CD4-positive, alpha-beta T cell (primary cell): ENCODE data around the gene FYCO1. TPM values are rescaled to one million over a fixed set of nuclear protein-coding genes. Genes with fewer than 3 reads are reported as not detected.

Source experiments
- ATAC-seq: fragments of 200-7000 bp; cut with Tn5 transposase; one replicate; pipeline ENCODE4 v1.10.0; 2022; ENCODE audit warnings: mild to moderate bottlenecking; ENCODE audit not compliant: poor library complexity
- CTCF ChIA-PET: fragments of 350-600 bp; sonication (Branson Sonifier 250); formaldehyde crosslinking; loops from one replicate; lab custom pipeline; 2021; ENCODE audit warnings: antibody characterized with exemption, inconsistent platforms; lab: Charles Lee
- POLR2A ChIA-PET: fragments of 350-600 bp; sonication (Branson Sonifier 250); formaldehyde crosslinking; loops from one replicate; lab custom pipeline; 2021; ENCODE audit warnings: antibody characterized with exemption, inconsistent platforms; lab: Charles Lee
- DNase-seq, 14 experiments: peaks; one replicate each; pipeline ENCODE4 v3.0.0-alpha.2; 2013 to 2020; ENCODE audit warnings: mixed read lengths in 2 of 14
- H3K27ac ChIP-seq, 2 donors: one replicate each; pipeline versions ENCODE4 v1.5.1 to v1.7.0; 2013; ENCODE audit warnings: low read length in 2 of 2, low read depth in 1 of 2, mild to moderate bottlenecking in 1 of 2
- H3K27me3 ChIP-seq, 2 experiments: 1 replicate in 1 of 2; 2 replicates in 1 of 2; pipeline versions ENCODE4 v1.6.1 to v1.7.0; 2013; ENCODE audit warnings: low read length in 2 of 2, control low read depth in 1 of 2, mild to moderate bottlenecking in 1 of 2, moderate library complexity in 1 of 2; ENCODE audit not compliant: insufficient read depth in 2 of 2, control insufficient read depth in 1 of 2
- H3K36me3 ChIP-seq: one replicate; pipeline ENCODE4 v1.6.1; 2013; ENCODE audit warnings: low read length, control low read depth; ENCODE audit not compliant: insufficient read depth
- H3K4me1 ChIP-seq: one replicate; pipeline ENCODE4 v1.6.1; 2013; ENCODE audit warnings: low read length, control low read depth; ENCODE audit not compliant: insufficient read depth
- H3K4me3 ChIP-seq: one replicate; pipeline ENCODE4 v1.5.1; 2013; ENCODE audit warnings: mild to moderate bottlenecking, low read length, moderate library complexity
- H3K9me3 ChIP-seq, 2 experiments: 1 replicate in 1 of 2; 2 replicates in 1 of 2; pipeline versions ENCODE4 v1.6.1 to v1.7.0; 2013; ENCODE audit warnings: low read length in 2 of 2, mild to moderate bottlenecking in 2 of 2, control low read depth in 1 of 2, moderate library complexity in 1 of 2; ENCODE audit not compliant: control insufficient read depth in 1 of 2, insufficient read depth in 1 of 2
- H3K27ac Mint-ChIP-seq: one replicate; pipeline ENCODE4 v1.8.0; 2020; ENCODE audit warnings: mixed read lengths
- H3K27me3 Mint-ChIP-seq: one replicate; pipeline ENCODE4 v1.8.0; 2021; ENCODE audit warnings: mixed read lengths
- H3K36me3 Mint-ChIP-seq: one replicate; pipeline ENCODE4 v1.8.0; 2021; ENCODE audit warnings: low read depth, mixed read lengths
- H3K4me1 Mint-ChIP-seq: one replicate; pipeline ENCODE4 v1.8.0; 2021; ENCODE audit warnings: low read depth, mixed read lengths
- H3K4me3 Mint-ChIP-seq: one replicate; pipeline ENCODE4 v1.8.0; 2020; ENCODE audit warnings: mild to moderate bottlenecking, mixed read lengths
- H3K9me3 Mint-ChIP-seq: one replicate; pipeline ENCODE4 v1.8.0; 2020; ENCODE audit warnings: mixed read lengths
- intact Hi-C, 2 experiments: fragments of 100-400 bp; cut with DNase I in 1 of 2; cut with micrococcal nuclease in 1 of 2; formaldehyde crosslinking; loops; one replicate each; pipeline versions ENCODE4 v1.15.1 to v1.9.0; 2023 to 2025; cut with DNase I, micrococcal nuclease
- total RNA-seq, 174 experiments: library from RNA in 2 of 174; stranded (reverse) in 2 of 174; gene quantifications; one replicate each; pipeline ENCODE4 v1.2.3 and lab custom pipeline; 2021 to 2026
- TF ChIP-seq, protein P1 (sequence below): fragments of 200-600 bp; IDR thresholded peaks from one replicate; pipeline ENCODE4 v1.8.0; 2022; ENCODE audit warnings: antibody characterized with exemption, mild to moderate bottlenecking

The FYCO1 gene
- total RNA-seq, 2 experiments from 2014 or later = 17.4 to 20.1 TPM

DNA sequence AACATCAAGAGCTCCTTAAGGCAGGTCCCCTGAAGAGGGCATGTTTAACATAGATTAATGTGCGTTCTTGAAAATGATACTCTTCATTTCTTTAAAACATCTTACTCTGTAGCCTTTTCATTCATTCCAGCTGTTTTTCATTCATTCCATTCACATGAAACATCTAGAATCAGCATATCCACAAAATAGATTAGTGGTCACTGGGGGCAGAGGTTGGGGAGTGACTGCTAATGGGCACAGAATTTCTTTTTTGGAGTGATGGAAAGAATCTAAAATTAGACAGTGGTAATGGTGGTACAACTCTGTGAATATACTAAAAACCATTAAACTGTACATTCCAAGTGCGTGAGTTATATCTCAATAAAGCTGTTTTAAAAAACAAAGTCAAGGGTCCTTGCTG is 67.7 kb downstream of the FYCO1 start:
- Histone ChIP-seq H3K9me3 (no peaks in the 10 kb centered on the region), H3K27me3 (no peaks in the 10 kb centered on the region), H3K27ac (no peak overlapping the region), H3K4me3 (no peak overlapping the region), H3K4me1 (peaks cover 7% of the 10 kb centered on the region), H3K36me3 (peaks cover 88% of the 10 kb centered on the region)
- Mint-ChIP-seq H3K36me3 (peaks cover 89% of the 10 kb centered on the region), H3K4me3 (no peak overlapping the region), H3K27me3 (no peaks in the 10 kb centered on the region), H3K27ac (no peak overlapping the region), H3K9me3 (no peaks in the 10 kb centered on the region), H3K4me1 (peaks cover 9% of the 10 kb centered on the region)
- intact Hi-C loops = loop anchor here (1.0 to 10.0 kb wide), 4 partner anchors 261 to 883 kb away; no protein-coding TSS in a partner anchor
- no peak for ATAC-seq
- CTCF ChIA-PET = interaction anchor here (2.2 kb wide), 1 partner anchor 166 kb away, joined by 18 read pairs; no protein-coding TSS in a partner anchor
- no peak for DNase-seq
- TF ChIP-seq, protein P1, sequence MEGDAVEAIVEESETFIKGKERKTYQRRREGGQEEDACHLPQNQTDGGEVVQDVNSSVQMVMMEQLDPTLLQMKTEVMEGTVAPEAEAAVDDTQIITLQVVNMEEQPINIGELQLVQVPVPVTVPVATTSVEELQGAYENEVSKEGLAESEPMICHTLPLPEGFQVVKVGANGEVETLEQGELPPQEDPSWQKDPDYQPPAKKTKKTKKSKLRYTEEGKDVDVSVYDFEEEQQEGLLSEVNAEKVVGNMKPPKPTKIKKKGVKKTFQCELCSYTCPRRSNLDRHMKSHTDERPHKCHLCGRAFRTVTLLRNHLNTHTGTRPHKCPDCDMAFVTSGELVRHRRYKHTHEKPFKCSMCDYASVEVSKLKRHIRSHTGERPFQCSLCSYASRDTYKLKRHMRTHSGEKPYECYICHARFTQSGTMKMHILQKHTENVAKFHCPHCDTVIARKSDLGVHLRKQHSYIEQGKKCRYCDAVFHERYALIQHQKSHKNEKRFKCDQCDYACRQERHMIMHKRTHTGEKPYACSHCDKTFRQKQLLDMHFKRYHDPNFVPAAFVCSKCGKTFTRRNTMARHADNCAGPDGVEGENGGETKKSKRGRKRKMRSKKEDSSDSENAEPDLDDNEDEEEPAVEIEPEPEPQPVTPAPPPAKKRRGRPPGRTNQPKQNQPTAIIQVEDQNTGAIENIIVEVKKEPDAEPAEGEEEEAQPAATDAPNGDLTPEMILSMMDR = no peak
- POLR2A ChIA-PET = no interaction called here

DNA sequence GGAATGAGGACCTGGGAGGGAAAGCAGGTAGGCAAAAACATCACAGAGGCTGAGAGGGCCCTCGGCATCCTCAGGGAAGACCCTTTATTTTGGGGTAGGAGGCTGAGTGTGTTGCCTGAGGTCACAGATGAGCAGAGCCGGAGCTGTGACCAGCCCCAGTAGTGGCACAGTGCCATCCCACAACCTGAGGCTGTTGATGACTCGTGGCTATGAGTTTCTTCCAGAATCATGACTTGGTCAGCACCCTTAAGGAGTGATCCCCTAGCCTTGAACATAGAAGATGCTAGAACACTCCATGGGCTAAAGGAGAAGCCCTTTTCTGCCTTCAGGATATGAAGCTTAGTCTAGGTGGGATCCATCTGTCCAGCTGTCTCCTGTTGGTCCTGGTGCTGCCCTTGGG is 71.9 kb downstream of the FYCO1 start:
- no peaks in the 10 kb centered on the region for H3K9me3 Mint-ChIP-seq
- ChIA-PET POLR2A (interaction anchor here (1.5 kb wide), 1 partner anchor 141 kb away, joined by 4 read pairs; no protein-coding TSS in a partner anchor), CTCF (no interaction called here)
- no peaks in the 10 kb centered on the region for H3K9me3 ChIP-seq
- H3K27ac Mint-ChIP-seq = no peak overlapping the region
- peaks cover 21% of the 10 kb centered on the region for H3K4me1 Mint-ChIP-seq
- peaks cover 84% of the 10 kb centered on the region for H3K36me3 ChIP-seq
- no peaks in the 10 kb centered on the region for H3K27me3 Mint-ChIP-seq
- no peak overlapping the region for H3K27ac ChIP-seq
- no peak for DNase-seq
- H3K4me1 ChIP-seq = peaks cover 15% of the 10 kb centered on the region
- no peak overlapping the region for H3K4me3 ChIP-seq
- no peak for ATAC-seq
- TF ChIP-seq, protein P1 = no peak
- H3K4me3 Mint-ChIP-seq = no peak overlapping the region
- H3K36me3 Mint-ChIP-seq = peaks cover 79% of the 10 kb centered on the region
- H3K27me3 ChIP-seq = no peaks in the 10 kb centered on the region
- intact Hi-C loops = loop anchor here in 1 of 2 experiments (10.0 kb wide), 1 partner anchor 879 kb away; no protein-coding TSS in a partner anchor

DNA sequence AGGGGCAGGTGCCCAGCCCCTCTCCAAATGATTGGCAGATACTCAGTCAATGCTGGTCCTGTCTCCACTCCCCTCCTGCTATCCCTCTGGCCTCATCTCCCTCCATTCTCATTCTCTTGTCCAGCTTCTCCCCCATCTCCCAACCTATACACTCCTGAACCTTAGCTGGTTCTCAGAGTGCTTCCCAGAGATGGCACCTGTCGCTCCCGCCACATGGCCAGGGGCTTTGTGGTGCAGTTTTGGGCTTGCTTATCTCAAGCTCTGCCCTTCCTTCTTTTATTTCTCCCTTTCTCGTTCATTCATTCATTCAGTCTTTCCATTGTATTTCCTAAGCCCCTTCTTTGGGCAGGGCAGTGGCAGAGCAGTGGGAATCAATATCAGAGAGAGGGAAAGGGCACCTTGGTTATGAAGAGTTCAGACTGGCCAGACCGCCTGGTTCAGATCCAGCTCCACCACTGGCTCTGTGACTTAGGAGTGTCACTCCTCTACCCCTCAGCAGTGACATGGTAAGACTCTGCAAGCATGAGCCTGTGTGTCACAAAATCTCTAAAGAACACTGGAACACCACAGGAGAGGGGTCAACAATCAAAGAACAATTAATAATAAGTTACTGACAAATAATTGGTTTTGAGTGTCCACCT is 72.6 kb downstream of the FYCO1 start:
- peaks cover 79% of the 10 kb centered on the region for H3K36me3 Mint-ChIP-seq
- intact Hi-C loops = loop anchor here in 1 of 2 experiments (10.0 kb wide), 1 partner anchor 878 kb away; no protein-coding TSS in a partner anchor
- Histone ChIP-seq H3K4me1 (peaks cover 14% of the 10 kb centered on the region), H3K27me3 (no peaks in the 10 kb centered on the region), H3K9me3 (no peaks in the 10 kb centered on the region), H3K4me3 (no peak overlapping the region), H3K36me3 (peaks cover 78% of the 10 kb centered on the region), H3K27ac (no peak overlapping the region)
- POLR2A ChIA-PET = interaction anchor here (1.5 kb wide), 1 partner anchor 142 kb away, joined by 4 read pairs; no protein-coding TSS in a partner anchor
- no peaks in the 10 kb centered on the region for H3K27me3 Mint-ChIP-seq
- ATAC-seq (no peak), DNase-seq (no peak)
- H3K9me3 Mint-ChIP-seq = no peaks in the 10 kb centered on the region
- H3K4me1 Mint-ChIP-seq = peaks cover 20% of the 10 kb centered on the region
- H3K4me3 Mint-ChIP-seq = no peak overlapping the region
- TF ChIP-seq, protein P1 = no peak
- H3K27ac Mint-ChIP-seq = peak overlapping the region; percentile 42
- CTCF ChIA-PET = no interaction called here
